HCT116 (cell line): ENCODE data around the gene KCNK5. TPM values are rescaled to one million over a fixed set of nuclear protein-coding genes. Genes with fewer than 3 reads are reported as not detected.

Experiments
- ATAC-seq: fragments of 200-7000 bp; cut with Tn5 transposase; 2 replicates; pipeline ENCODE4 v1.9.1; 2020; ENCODE audit warnings: mild to moderate bottlenecking, moderate library complexity
- BruUV-seq: library from RNA; stranded (reverse); fragments of 400-500 nt; replicated peaks from 2 replicates; lab custom pipeline; 2021; lab: Mats Ljungman, UMichigan
- CTCF ChIA-PET: fragments of 300-600 bp; sonication (Branson Sonifier 250); formaldehyde crosslinking; loops from one replicate; lab custom pipeline; 2021; ENCODE audit warnings: antibody characterized with exemption; lab: Charles Lee
- POLR2A ChIA-PET: fragments of 300-600, 350-600 bp; sonication (Branson Sonifier 250); formaldehyde crosslinking; loops from one replicate; lab custom pipeline; 2021; ENCODE audit warnings: antibody characterized with exemption; lab: Charles Lee
- RAD21 ChIA-PET, 2 experiments: fragments of 300-600 bp; sonication (Branson Sonifier 250); formaldehyde crosslinking; loops; one replicate each; lab custom pipeline; 2023; ENCODE audit warnings: low total read pairs in 2 of 2; ENCODE audit not compliant: uncharacterized antibody in 2 of 2, unreplicated experiment in 2 of 2, low non-redundant PET in 1 of 2; lab: Charles Lee
- DNase-seq: peaks from one replicate; pipeline ENCODE4 v3.0.0-alpha.2; 2010; ENCODE audit warnings: low read depth, low spot score
- H2AFZ ChIP-seq: fragments of 200-600 bp; shearing (Covaris generic), sonication (generic); 2 replicates; pipeline ENCODE4 v1.6.1; 2017; ENCODE audit warnings: low read depth, mixed run types, mixed read lengths, antibody characterized with exemption, low read length; ENCODE audit not compliant: poor library complexity, severe bottlenecking
- H3K27ac ChIP-seq: 2 replicates; pipeline ENCODE4 v1.5.1; 2012; ENCODE audit warnings: low read depth, low read length
- H3K27me3 ChIP-seq: fragments of 200-600 bp; sonication (generic); 2 replicates; pipeline ENCODE4 v1.6.1; 2016; ENCODE audit warnings: mixed run types, low read length, mixed read lengths; ENCODE audit not compliant: insufficient read depth
- H3K36me3 ChIP-seq, 2 experiments: fragments of 200-500 bp in 1 of 2; fragments of 200-600 bp in 1 of 2; sonication (Bioruptor generic) in 1 of 2; sonication (generic) in 1 of 2; 2 replicates each; pipeline versions ENCODE4 v1.5.1 to v1.6.1; 2014 to 2016; ENCODE audit warnings: low read length in 2 of 2, inconsistent platforms in 1 of 2, mixed read lengths in 1 of 2, mixed run types in 1 of 2; ENCODE audit not compliant: insufficient read depth in 2 of 2, control insufficient read depth in 1 of 2
- H3K4me1 ChIP-seq, 2 experiments: fragments of 200-600 bp in 1 of 2; sonication (generic) in 1 of 2; 2 replicates each; pipeline versions ENCODE4 v1.5.1 to v1.6.1; 2012 to 2017; ENCODE audit warnings: low read length in 2 of 2, inconsistent platforms in 1 of 2, mild to moderate bottlenecking in 1 of 2, mixed read lengths in 1 of 2, mixed run types in 1 of 2, moderate library complexity in 1 of 2; ENCODE audit not compliant: insufficient read depth in 2 of 2, control insufficient read depth in 1 of 2
- H3K4me2 ChIP-seq: fragments of 200-600 bp; sonication (generic); 2 replicates; pipeline ENCODE4 v1.6.1; 2017; ENCODE audit warnings: mixed run types, low read length, mixed read lengths
- H3K4me3 ChIP-seq, 2 experiments: fragments of 200-600 bp in 1 of 2; sonication (generic) in 1 of 2; replicated peaks in 1 of 2; 2 replicates each; pipeline ENCODE4 v1.5.1; 2011 to 2016; ENCODE audit warnings: low read length in 2 of 2, control low read depth in 1 of 2, low read depth in 1 of 2, mild to moderate bottlenecking in 1 of 2, mixed read lengths in 1 of 2, mixed run types in 1 of 2
- H3K79me2 ChIP-seq: fragments of 200-600 bp; sonication (generic); 2 replicates; pipeline ENCODE4 v1.6.1; 2017; ENCODE audit warnings: mild to moderate bottlenecking, mixed run types, low read length, moderate library complexity, mixed read lengths; ENCODE audit not compliant: insufficient read depth
- H3K9ac ChIP-seq: fragments of 200-600 bp; sonication (generic); 2 replicates; pipeline ENCODE4 v1.6.1; 2016; ENCODE audit warnings: low read length, mixed read lengths
- H3K9me2 ChIP-seq: fragments of 200-600 bp; sonication (generic), shearing (Covaris generic); 2 replicates; pipeline ENCODE4 v1.6.1; 2017; ENCODE audit warnings: mixed run types, mild to moderate bottlenecking, moderate library complexity; ENCODE audit not compliant: insufficient read depth
- H3K9me3 ChIP-seq, 2 experiments: fragments of 200-500 bp in 1 of 2; fragments of 200-600 bp in 1 of 2; sonication (Bioruptor generic) in 1 of 2; sonication (generic) in 1 of 2; 2 replicates each; pipeline ENCODE4 v1.6.1; 2014 to 2017; ENCODE audit warnings: low read length in 2 of 2, mixed read lengths in 2 of 2, inconsistent platforms in 1 of 2, low read depth in 1 of 2, mild to moderate bottlenecking in 1 of 2, mixed run types in 1 of 2, moderate library complexity in 1 of 2; ENCODE audit not compliant: control insufficient read depth in 1 of 2, insufficient read depth in 1 of 2
- H4K20me1 ChIP-seq: fragments of 200-600 bp; sonication (generic), shearing (Covaris generic); 2 replicates; pipeline ENCODE4 v1.6.1; 2017; ENCODE audit warnings: mixed run types, mild to moderate bottlenecking, moderate library complexity; ENCODE audit not compliant: insufficient read depth
- CBX3 ChIP-seq: IDR thresholded peaks from 2 replicates; pipeline ENCODE4 v1.6.1; 2012; ENCODE audit warnings: low read depth
- CEBPB ChIP-seq: IDR thresholded peaks from 2 replicates; pipeline ENCODE4 v1.6.1; 2012; ENCODE audit warnings: low read depth
- EGR1 ChIP-seq: IDR thresholded peaks from 2 replicates; pipeline ENCODE4 v1.6.1; 2012; ENCODE audit warnings: low read depth
- EZH2phosphoT487 ChIP-seq: fragments of 200-600 bp; IDR thresholded peaks from 2 replicates; pipeline ENCODE4 v1.6.1; 2018; ENCODE audit warnings: antibody characterized with exemption, borderline replicate concordance
- FOSL1 ChIP-seq: IDR thresholded peaks from 2 replicates; pipeline ENCODE4 v1.6.1; 2012; ENCODE audit warnings: low read depth
- JUND ChIP-seq: IDR thresholded peaks from 2 replicates; pipeline ENCODE4 v1.6.1; 2012
- POLR2A ChIP-seq: IDR thresholded peaks from 2 replicates; pipeline ENCODE4 v1.7.0; 2011; ENCODE audit warnings: borderline replicate concordance; ENCODE audit not compliant: insufficient read depth, insufficient read length; ENCODE audit errors: extremely low read depth
- POLR2AphosphoS5 ChIP-seq: IDR thresholded peaks from 2 replicates; pipeline ENCODE4 v1.6.1; 2011; ENCODE audit warnings: mild to moderate bottlenecking, low read depth, low read length, moderate library complexity
- SP1 ChIP-seq: IDR thresholded peaks from 2 replicates; pipeline ENCODE4 v1.6.1; 2012; ENCODE audit warnings: low read depth
- SRF ChIP-seq: IDR thresholded peaks from 2 replicates; pipeline ENCODE4 v1.6.1; 2012; ENCODE audit warnings: low read depth
- YY1 ChIP-seq: IDR thresholded peaks from 2 replicates; pipeline ENCODE4 v1.6.1; 2011; ENCODE audit warnings: low read length, low read depth, moderate library complexity, mild to moderate bottlenecking; ENCODE audit not compliant: insufficient replicate concordance; ENCODE audit errors: extremely low read depth
- ZFX ChIP-seq: fragments of 450-650 bp; IDR thresholded peaks from 2 replicates; pipeline ENCODE4 v1.6.1; 2017
- ZNF274 ChIP-seq: fragments of 200-500 bp; sonication (Bioruptor generic); IDR thresholded peaks from 2 replicates; pipeline ENCODE4 v1.6.1; 2014; ENCODE audit warnings: mild to moderate bottlenecking, low read depth, low read length, inconsistent platforms
- intact Hi-C: fragments of 100-400 bp; cut with micrococcal nuclease; formaldehyde crosslinking; loops from 2 replicates; pipeline ENCODE4 v1.10.0; 2022
- total RNA-seq: library from RNA; stranded (reverse); gene quantifications from one replicate; pipeline ENCODE4 v1.2.1, GENCODE V29; 2021; ENCODE audit not compliant: unreplicated experiment
- TF ChIP-seq, protein P1 (sequence below), 3 experiments: fragments of 200-600 bp in 1 of 3; sonication (generic) in 1 of 3; IDR thresholded peaks in 2 of 3; conservative IDR thresholded peaks in 1 of 3; 2 replicates each; pipeline ENCODE4 v1.5.1; 2012 to 2017; ENCODE audit warnings: low read depth in 2 of 3, low read length in 2 of 3, antibody characterized with exemption in 1 of 3, borderline replicate concordance in 1 of 3, control low read depth in 1 of 3, mild to moderate bottlenecking in 1 of 3, mixed read lengths in 1 of 3, mixed run types in 1 of 3, moderate library complexity in 1 of 3; ENCODE audit not compliant: insufficient read depth in 1 of 3
- TF ChIP-seq, protein P2 (sequence below): IDR thresholded peaks from 2 replicates; pipeline ENCODE4 v1.6.1; 2012

The KCNK5 gene
- total RNA-seq, 1 experiment from 2014 or later: 9.5 TPM

DNA sequence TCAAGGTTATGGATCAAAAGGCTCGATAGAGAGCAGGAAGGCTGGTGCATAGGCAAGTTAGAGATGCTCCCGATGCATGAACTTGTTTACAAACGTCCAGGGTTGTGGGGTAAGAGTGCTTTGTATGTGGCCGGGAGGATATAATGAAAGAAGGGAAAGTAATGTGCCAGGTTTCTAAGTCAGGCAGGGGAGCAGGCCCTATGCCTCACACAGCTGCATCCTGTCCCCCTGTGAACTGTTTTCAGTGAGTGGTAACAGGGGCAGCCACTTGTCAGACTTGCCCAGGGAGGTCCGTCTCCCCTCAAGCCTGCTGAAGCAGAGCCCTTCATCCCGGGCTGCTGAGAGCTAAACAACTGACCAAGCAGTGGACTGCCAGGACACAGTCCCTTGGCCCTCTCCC, 19.4 kb downstream of the KCNK5 start:
- CTCF ChIA-PET: no interaction called here
- no peak overlapping the region for H3K27ac ChIP-seq

DNA sequence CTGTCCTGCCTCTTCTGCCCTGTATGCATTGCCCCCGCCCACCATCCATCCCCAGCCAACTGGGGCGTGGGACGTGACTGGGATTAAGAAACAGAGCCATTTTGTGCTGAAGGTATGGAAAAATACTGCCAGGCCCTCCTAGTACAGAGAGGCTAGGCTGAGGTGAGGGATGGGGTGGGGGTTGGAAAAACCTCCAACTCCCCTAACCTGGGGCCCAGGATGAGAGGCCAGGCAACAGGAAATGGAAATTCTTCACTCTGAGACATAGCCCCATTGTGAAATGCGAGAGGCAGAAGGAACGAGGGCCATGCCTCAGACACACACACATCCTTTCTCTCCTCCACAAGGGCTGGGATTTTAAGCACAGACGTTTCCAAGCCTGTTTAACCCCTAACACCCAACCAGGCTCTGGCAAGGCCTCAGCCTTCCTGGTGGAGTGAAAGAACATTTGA, 19.9 kb downstream of the KCNK5 start:
- Histone ChIP-seq H3K27me3 (no peaks in the 10 kb centered on the region), H3K9me2 (no peaks in the 10 kb centered on the region), H3K4me3 (no peak overlapping the region), H4K20me1 (no peaks in the 10 kb centered on the region), H3K4me2 (no peak overlapping the region), H3K9ac (no peak overlapping the region), H3K9me3 (no peaks in the 10 kb centered on the region), H3K27ac (no peak overlapping the region), H3K79me2 (peaks cover 78% of the 10 kb centered on the region), H2AFZ (no peak overlapping the region), H3K4me1 (peaks cover 19 to 48% of the 10 kb centered on the region in 2 experiments), H3K36me3 (0 out of 4 replicates have a peak, but pooled peaks cover 0 to 5% of the 10 kb centered on the region in 2 experiments)
- ChIA-PET POLR2A (no interaction called here), CTCF (no interaction called here), RAD21 (no interaction called here)
- intact Hi-C loops: no loop called here
- no peak for ATAC-seq
- BruUV-seq: no TSS peak
- no peak for DNase-seq
- TF ChIP-seq POLR2AphosphoS5 (no peak), EZH2phosphoT487 (no peak), SRF (no peak), FOSL1 (no peak), ZNF274 (no peak), ZFX (no peak), CEBPB (no peak), CBX3 (no peak), POLR2A (no peak), JUND (no peak), SP1 (no peak), YY1 (no peak)
- TF ChIP-seq, protein P1, sequence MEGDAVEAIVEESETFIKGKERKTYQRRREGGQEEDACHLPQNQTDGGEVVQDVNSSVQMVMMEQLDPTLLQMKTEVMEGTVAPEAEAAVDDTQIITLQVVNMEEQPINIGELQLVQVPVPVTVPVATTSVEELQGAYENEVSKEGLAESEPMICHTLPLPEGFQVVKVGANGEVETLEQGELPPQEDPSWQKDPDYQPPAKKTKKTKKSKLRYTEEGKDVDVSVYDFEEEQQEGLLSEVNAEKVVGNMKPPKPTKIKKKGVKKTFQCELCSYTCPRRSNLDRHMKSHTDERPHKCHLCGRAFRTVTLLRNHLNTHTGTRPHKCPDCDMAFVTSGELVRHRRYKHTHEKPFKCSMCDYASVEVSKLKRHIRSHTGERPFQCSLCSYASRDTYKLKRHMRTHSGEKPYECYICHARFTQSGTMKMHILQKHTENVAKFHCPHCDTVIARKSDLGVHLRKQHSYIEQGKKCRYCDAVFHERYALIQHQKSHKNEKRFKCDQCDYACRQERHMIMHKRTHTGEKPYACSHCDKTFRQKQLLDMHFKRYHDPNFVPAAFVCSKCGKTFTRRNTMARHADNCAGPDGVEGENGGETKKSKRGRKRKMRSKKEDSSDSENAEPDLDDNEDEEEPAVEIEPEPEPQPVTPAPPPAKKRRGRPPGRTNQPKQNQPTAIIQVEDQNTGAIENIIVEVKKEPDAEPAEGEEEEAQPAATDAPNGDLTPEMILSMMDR (IDR thresholded peaks at IDR 0.05 in 2 of 3, conservative IDR thresholded peaks at IDR 0.05 in 1 of 3; ENCODE audit: borderline replicate concordance in 1 of 3, insufficient read depth in 1 of 3, low read depth in 2 of 3, low read length in 2 of 3): no peak
- TF ChIP-seq, protein P2, sequence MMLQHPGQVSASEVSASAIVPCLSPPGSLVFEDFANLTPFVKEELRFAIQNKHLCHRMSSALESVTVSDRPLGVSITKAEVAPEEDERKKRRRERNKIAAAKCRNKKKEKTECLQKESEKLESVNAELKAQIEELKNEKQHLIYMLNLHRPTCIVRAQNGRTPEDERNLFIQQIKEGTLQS: no peak

More for the DNA sequence above, 19.4 kb downstream of the KCNK5 start:
- Histone ChIP-seq H3K9ac (no peak overlapping the region), H3K9me2 (no peaks in the 10 kb centered on the region), H2AFZ (no peak overlapping the region), H3K4me3 (no peak overlapping the region), H3K9me3 (no peaks in the 10 kb centered on the region), H3K27me3 (no peaks in the 10 kb centered on the region)
- RAD21 ChIA-PET: no interaction called here
- BruUV-seq: no TSS peak
- TF ChIP-seq EGR1: no peak
- TF ChIP-seq, protein P2: no peak
- TF ChIP-seq CBX3: no peak
- no peak for TF ChIP-seq SP1
- TF ChIP-seq, all 23 proteins: peak for 0
- peaks cover 15 to 43% of the 10 kb centered on the region in 2 experiments for H3K4me1 ChIP-seq
- ATAC-seq (no peak), DNase-seq (no peak)
- POLR2A ChIA-PET: no interaction called here
- intact Hi-C loops: no loop called here
- H4K20me1 ChIP-seq: no peaks in the 10 kb centered on the region
- H3K79me2 ChIP-seq: peaks cover 80% of the 10 kb centered on the region
- 0 out of 4 replicates have a peak, but pooled peaks cover 0 to 5% of the 10 kb centered on the region in 2 experiments for H3K36me3 ChIP-seq
- H3K4me2 ChIP-seq: no peak overlapping the region
